GM18951 (cell line): ENCODE results near the gene UPF1.

Source experiments
- POLR2A ChIP-seq: IDR thresholded peaks from 4 replicates; pipeline ENCODE4 v1.6.1; 2011; ENCODE audit warnings: mild to moderate bottlenecking; ENCODE audit not compliant: insufficient read length, insufficient read depth; ENCODE audit errors: extremely low read depth
- in situ Hi-C: fragments of 300-500 bp; cut with MboI; formaldehyde crosslinking; loops from one replicate; pipeline ENCODE4 v1.12.0; 2022; ENCODE audit warnings: low sequenced_read_pairs, mixed read lengths, inconsistent platforms; ENCODE audit not compliant: unreplicated experiment

The UPF1 gene

DNA sequence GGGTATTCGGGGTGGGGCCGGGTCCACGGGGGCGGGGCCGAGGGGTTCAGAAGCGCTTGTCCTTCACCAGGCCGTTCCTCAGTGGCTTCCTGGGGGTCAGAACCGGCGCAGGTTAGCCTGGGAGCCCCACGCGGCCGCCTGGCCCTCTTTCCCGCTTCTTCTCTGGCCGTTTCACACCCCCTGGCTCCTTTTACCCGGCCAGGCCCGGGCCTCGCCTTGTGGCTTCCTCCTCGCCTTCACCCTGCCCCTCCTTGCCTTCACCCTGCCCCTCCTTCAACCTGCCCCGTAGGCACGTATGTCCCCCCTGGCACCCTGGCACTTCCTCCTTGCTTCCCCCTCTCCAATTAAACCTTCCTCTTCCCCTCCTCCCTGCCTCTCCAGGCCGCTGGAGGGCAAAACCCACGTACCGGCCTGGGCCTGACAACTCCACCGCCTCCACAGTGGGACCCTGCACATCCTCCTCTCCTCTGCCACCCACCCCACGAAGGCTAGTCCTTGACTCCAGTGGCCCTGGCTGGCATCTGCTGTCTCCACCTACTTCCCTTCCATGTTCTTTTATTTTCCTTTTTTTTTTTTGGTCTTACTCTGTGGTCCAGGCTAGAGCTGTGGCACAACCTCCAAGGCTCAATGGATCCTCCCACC is 38.9 kb downstream of the UPF1 start:
- no peak for TF ChIP-seq POLR2A
- in situ Hi-C loops: no loop called here

DNA sequence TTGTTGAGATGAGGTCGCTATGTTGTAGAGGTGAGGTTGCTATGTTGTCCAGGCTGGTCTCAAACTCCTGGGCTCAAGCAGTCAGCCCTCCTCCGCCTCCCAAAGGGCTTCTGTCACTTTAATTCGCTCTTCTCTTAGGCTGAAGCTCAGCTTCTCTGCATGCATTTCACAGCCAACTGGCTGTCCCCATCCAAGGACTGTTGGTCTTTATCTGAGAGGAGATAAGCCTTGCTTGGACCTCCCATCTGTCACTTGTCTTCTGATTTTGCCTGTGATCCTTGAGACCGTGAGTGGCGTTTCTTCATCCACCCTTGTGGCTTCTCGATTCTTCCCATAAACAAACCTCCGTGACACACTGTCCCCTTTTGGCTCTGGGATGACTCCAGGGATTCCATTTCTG is 39.8 kb downstream of the UPF1 start:
- in situ Hi-C loops: no loop called here
- TF ChIP-seq POLR2A: no peak

DNA sequence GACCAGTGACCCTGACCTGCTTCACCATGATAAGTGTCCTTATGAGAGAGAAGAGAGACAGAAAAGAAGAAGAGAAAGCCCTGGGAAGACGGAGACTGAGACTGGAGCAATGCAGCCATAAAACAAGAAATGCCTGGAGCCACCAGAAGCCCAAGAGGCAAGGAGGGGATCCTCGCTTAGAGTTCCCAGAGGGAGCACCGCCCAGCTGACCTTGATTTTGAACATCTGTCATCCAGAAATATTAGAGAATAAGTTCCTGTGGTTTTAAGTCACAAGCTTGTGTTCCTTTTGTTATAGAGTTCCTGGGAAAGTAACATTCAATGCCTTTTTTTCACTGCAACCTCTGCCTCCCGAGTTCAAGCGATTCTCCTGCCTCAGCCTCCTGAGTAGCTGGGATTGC is 44.0 kb downstream of the UPF1 start:
- no peak for TF ChIP-seq POLR2A
- in situ Hi-C loops: no loop called here

DNA sequence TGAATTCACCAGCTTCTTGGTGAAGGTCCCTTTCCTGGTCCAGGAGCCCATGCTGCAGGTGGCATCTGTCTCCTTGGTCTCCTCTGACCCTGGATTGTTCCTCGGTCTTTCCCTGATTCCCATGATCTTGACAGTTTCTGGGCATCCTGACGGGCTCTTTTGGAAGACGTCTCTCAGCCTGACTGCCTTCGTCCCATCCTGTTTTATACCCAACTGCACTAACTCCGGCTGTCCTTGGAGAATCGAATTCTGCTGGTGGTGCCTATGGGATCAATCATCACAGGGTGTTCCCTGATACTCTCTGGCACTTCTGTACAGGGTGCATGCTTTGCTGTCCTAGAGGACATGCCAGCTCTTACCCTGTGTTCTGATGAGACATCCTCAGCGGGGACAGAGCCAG is 45.1 kb downstream of the UPF1 start:
- no peak for TF ChIP-seq POLR2A
- in situ Hi-C loops: no loop called here

DNA sequence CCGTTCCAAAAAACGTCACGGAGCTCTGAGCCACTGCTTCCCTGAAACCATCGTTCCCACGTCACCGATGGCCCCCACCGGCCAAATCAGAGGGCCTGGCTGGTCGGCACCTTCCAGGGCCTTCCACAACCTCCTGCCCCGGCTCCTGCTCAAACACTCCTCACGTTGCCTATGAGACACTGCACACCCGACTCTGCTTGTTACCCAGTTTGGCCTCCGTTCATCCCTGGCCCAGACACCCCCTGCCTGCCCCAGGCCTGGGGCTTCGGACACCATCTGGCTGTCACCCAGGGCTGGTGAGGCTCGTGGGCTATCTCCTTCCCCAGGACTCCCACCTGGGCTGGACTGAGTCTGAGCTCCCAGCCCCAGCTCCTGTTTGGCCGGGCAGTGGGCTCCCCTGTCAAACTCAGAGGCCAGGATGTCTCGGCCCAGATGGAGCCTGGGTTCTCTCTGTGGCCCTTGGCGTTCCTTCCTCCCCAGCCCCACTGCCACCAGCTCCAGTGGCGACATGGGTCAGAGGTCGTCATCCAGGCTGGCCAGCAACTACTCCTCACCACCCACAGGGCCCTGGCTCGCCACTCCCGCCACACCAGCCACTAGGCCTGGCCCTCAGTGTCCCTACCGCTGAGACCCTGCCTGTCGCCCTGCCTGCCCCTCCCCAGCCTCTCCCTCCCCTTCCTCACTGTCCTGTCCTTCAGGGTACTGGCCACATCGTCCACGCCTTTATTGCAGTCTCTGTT is 46.5 kb downstream of the UPF1 start:
- in situ Hi-C loops: no loop called here
- no peak for TF ChIP-seq POLR2A

DNA sequence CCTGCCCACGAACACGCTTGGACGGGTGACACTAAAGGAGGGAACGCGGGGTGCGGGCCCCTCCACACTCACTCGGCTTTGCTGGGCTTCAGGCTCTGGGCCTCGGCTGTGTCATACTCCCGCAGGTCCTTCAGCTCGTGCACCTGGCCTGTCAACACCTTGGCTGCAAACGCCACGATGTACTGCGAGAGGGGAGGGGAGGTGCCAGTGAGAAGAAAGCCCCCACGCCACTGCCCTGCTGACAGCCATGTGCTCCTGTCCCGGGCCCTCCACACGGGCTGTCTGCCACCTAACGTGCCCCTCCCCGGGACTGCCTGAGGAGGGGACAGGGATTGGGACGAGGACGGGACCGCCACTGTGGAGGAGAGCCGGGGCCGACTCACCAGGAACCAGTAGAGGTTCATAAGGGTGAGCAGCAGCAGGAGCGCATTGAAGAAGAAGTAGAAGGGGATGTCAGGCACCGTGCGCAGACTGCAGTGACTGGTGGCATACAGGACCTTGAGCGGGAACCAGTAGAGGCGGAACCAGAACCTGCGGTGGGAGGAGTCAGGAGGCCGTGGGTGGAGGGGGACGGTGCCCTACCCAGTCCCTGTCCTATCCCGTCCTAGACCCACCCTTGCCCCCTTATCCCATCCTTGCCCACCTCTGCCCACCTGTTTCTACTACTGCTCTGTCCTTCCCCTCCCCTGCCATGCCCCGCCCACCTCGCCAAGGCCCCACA is 47.3 kb downstream of the UPF1 start:
- no peak for TF ChIP-seq POLR2A
- in situ Hi-C loops: no loop called here

DNA sequence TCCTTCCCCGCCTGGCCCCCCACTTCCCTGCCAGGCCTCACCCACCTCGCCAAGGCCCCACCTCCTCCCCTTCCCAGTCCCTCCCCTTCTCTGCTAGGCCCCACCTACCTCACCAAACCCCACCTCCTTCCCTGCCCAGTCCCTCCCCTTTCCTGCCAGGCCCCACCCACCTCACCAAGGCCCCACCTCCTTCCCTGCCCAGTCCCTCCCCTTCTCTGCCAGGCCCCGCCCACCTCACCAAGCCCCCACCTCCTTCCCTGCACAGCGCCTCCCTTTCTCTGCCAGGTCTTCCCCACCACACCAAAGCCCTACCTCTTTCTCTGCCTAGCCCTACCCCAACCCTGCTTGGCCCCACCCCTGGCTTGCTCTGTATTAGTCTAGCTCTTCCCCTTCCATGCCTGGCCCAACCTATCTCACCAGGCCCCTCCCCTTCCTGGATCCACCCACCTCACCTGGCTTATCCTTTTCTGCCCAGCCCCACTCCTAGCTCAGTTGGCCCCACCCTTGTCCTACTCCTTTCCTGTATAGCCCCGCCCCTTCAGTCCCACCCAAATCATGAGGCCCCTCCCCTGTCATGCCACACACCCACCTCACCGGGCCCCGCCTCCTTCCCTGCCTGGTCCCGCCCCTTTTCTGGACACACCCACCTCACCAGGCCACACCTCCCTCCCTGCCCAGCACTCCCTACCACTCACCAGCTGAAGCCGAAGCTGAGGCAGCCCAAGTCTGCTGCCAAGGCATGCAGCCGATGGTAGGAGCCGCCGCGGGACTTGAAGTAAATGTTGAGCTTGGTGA is 48.0 kb downstream of the UPF1 start:
- in situ Hi-C loops: no loop called here

DNA sequence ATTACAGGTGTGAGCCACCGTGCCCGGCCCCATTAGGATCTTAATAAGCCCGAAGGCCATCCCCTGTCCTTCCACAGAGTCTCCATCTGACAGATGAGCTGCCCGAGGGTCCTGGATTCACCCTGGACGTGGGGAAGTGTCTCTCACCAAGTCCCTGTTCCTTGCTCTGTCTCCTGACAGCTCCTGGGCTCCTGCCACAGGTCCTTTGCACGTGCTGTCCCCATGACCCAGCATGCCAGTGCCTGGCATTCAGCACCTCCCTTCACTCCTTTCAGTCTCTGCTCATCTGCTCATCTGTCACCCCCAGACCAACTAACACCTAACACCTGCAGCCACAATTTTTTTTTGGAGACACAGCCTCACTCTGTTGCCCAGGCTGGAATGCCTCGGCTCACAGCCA is 49.7 kb downstream of the UPF1 start:
- TF ChIP-seq POLR2A: no peak

More for the DNA sequence above, 48.0 kb downstream of the UPF1 start:
- TF ChIP-seq POLR2A: no peak

DNA sequence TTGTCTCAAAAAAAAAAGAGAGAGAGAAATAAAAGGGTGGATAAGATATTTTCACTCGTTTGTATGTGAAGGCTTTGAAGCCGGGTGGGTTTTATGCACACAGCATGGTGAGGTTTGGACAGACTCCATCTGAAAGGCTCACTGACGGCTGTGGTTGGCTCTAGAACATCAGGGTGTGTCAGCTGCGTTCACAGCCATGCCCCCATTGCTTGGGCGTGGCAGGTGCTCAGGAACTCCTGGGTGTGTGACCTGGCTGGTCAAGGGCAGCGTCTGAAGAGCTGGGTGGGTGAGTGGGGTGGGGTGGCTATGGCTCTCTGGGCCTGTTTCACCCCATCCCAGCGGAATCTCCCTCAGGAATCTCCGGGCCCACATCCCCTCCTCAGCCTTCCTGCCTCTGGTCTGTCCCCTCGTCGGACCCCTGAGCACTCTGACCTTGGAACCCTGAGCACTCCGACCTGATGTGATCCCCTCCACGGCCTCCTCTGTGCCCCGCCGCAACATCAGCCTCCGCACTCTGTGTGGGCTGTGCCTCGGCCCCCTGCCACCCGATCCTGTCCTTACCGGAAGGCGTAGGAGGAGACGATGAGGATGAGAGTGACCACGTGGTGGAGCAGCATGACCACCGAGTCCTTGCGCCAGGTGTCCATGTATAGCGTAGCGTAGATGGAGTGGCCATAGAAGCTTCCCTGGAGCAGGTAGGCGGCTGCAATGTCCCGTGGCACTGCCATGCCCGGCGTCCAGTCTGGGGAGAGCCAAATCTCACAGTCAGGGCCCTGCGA is 52.0 kb downstream of the UPF1 start:
- in situ Hi-C loops: no loop called here
- TF ChIP-seq POLR2A: no peak

More for the DNA sequence above, 49.7 kb downstream of the UPF1 start:
- in situ Hi-C loops: no loop called here

DNA sequence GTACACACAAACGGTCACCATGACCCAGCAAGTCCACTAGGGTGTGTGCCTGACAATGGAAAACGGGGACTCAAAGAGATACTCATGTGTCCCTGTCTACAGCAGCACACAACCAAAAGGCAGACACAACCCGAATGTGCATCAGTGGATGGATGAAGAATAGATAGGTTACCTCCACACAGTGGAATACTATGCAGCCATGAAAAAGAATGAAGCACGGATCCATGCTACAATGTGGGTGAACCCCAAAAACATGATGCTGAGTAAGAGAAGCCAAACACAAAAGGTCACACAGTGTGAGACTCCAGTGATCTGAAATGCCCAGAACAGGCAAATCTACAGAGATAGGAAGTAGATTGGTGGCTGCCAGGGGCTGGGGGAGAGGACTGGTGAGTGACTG is 55.2 kb downstream of the UPF1 start:
- no peak for TF ChIP-seq POLR2A
- in situ Hi-C loops: no loop called here

DNA sequence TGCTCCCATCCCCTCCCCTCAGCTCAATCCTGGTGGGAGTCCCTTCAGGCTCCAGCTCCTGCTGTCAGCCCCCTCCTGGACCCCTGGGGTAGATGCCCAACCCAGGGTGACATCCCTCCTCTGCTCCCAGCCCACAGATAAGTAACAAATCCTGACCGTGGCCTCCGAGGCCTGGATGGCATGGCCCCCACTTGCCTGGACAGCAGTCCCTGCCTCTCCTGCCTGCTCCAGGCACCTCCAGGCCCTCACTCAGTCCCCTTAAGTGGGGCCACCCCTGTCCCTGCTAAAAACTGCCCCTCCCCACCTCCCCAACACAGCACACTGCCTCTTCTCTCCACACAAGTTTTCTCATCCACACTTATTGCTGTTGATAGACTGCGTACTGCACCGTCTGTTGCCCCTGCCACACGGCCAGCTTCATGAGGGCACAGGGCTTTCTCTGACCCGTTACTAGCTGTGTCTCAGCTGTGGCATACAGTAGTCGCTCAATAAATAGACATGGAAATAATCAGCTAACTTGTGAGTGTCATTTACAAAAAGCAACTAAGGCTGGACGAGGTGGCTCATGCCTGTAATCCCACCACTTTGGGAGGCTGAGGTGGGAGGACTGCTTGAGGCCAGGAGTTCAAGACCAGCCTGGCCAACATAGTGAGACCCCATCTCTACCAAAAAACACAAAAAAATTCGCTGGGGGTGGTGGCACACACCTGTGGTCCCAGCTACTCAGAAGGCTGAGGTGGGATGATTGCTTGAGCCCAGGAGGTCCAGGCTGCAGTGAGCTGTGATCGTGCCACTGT is 58.4 kb downstream of the UPF1 start:
- in situ Hi-C loops: no loop called here
- TF ChIP-seq POLR2A: no peak
